HEK293T (cell line): ENCODE measurements around the gene SHQ1.
A peak's percentile ranks its signal among the peaks of the same experiment; 100 is the strongest.

ENCODE experiments used
- BHLHE40 ChIP-seq: fragments of 450-650 bp; IDR thresholded peaks from 2 replicates; pipeline ENCODE4 v1.6.1; 2016; ENCODE audit warnings: mild to moderate bottlenecking, moderate library complexity, borderline replicate concordance
- ELF4 ChIP-seq: fragments of 450-650 bp; IDR thresholded peaks from 2 replicates; pipeline ENCODE4 v1.6.1; 2017; ENCODE audit warnings: antibody characterized with exemption
- FOXA1 ChIP-seq: fragments of 450-650 bp; IDR thresholded peaks from 2 replicates; pipeline ENCODE4 v1.6.1; 2016; ENCODE audit warnings: mild to moderate bottlenecking
- FOXK2 ChIP-seq: fragments of 450-650 bp; IDR thresholded peaks from 2 replicates; pipeline ENCODE4 v1.6.1; 2016; ENCODE audit warnings: mild to moderate bottlenecking
- FOXM1 ChIP-seq: fragments of 450-650 bp; IDR thresholded peaks from 2 replicates; pipeline ENCODE4 v1.6.1; 2017; ENCODE audit warnings: mild to moderate bottlenecking, borderline replicate concordance
- HDGF ChIP-seq: fragments of 450-650 bp; IDR thresholded peaks from 2 replicates; pipeline ENCODE4 v1.6.1; 2017; ENCODE audit warnings: antibody characterized with exemption, borderline replicate concordance
- LEF1 ChIP-seq: fragments of 450-650 bp; IDR thresholded peaks from 2 replicates; pipeline ENCODE4 v1.6.1; 2017; ENCODE audit warnings: mild to moderate bottlenecking, borderline replicate concordance
- NFRKB ChIP-seq: fragments of 450-650 bp; IDR thresholded peaks from 2 replicates; pipeline ENCODE4 v1.6.1; 2016; ENCODE audit warnings: mild to moderate bottlenecking, moderate library complexity
- SP1 ChIP-seq: fragments of 450-650 bp; IDR thresholded peaks from 2 replicates; pipeline ENCODE4 v1.6.1; 2017
- SUZ12 ChIP-seq: fragments of 450-650 bp; IDR thresholded peaks from 2 replicates; pipeline ENCODE4 v1.6.1; 2016; ENCODE audit warnings: mild to moderate bottlenecking
- TARDBP ChIP-seq: fragments of 450-650 bp; IDR thresholded peaks from 2 replicates; pipeline ENCODE4 v1.6.1; 2016
- ZNF384 ChIP-seq: fragments of 450-650 bp; IDR thresholded peaks from 2 replicates; pipeline ENCODE4 v1.6.1; 2016
- TF ChIP-seq, protein P1 (sequence below): fragments of 450-650 bp; IDR thresholded peaks from 2 replicates; pipeline ENCODE4 v1.6.1; 2016

DNA sequence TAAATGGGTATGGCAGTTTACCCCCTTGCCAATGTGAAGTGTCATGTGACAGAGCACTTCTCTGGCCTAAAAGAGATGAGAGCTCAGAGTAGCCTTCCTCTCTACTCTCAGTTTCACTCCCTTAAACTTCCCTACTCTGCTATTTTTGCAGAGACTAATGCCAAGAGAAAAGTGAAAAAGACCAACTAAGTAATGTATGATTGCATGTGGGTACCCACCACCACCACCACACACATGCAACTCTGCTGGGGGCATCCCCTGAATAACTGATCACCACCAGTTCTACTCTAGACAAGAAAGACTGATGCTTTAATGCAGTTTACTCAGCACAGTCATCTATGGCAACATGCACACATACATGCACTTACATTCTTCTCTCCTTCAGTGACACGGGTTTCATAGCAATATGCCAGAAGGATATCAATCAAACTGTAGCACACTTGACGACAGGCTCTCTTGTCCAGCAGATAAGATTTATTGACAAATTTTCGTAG lies 31.3 kb downstream of the SHQ1 start:
- TF ChIP-seq BHLHE40, result no peak
- no peak for TF ChIP-seq TARDBP
- no peak for TF ChIP-seq LEF1
- TF ChIP-seq, protein P1, sequence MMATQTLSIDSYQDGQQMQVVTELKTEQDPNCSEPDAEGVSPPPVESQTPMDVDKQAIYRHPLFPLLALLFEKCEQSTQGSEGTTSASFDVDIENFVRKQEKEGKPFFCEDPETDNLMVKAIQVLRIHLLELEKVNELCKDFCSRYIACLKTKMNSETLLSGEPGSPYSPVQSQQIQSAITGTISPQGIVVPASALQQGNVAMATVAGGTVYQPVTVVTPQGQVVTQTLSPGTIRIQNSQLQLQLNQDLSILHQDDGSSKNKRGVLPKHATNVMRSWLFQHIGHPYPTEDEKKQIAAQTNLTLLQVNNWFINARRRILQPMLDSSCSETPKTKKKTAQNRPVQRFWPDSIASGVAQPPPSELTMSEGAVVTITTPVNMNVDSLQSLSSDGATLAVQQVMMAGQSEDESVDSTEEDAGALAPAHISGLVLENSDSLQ, result peak; percentile 73
- no peak for TF ChIP-seq ELF4
- TF ChIP-seq NFRKB, result no peak
- no peak for TF ChIP-seq ZNF384
- no peak for TF ChIP-seq FOXA1
- TF ChIP-seq FOXK2, result no peak
- no peak for TF ChIP-seq SP1
- TF ChIP-seq SUZ12, result no peak
- TF ChIP-seq HDGF, result no peak
- no peak for TF ChIP-seq FOXM1
